ELF-1 (cell line): Measurements from ENCODE around the gene CNKSR1.

Experiments
- DNase-seq: peaks from one replicate; pipeline ENCODE4 v3.0.0-alpha.2; 2016; ENCODE audit warnings: low read depth, low spot score

Gene CNKSR1

GRCh38 chr1:26160527-26161414 is 16.5 kb upstream of the CNKSR1 start:
- DNase-seq: peak; percentile 61

GRCh38 chr1:26161415-26162219 is 15.7 kb upstream of the CNKSR1 start:
- DNase-seq: peak; percentile 73

DNA sequence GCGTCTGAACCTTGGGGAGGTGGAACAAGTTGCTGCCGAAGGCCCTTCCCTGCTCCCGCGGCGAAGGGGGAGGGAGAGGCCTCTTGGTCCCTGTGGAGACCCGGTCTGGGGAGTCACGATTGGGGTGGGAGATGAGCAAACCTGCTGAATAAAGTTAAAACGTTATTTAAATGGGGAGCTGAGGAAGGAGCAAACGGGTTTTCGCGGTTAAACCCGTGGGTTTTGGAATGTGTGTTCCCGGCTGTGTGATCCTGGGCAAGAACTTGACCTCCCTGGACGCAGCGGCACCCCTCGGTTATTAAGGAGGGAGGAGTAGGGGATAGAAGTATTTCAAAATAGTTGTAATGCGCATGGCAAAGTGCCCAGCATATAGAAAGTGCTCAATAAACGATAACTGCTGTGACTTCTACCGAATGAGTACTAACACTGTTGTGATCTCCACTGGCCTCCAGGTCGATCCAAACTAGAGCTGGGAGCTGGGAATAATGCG is 15.0 kb upstream of the CNKSR1 start:
- DNase-seq: peak; percentile 47

DNA sequence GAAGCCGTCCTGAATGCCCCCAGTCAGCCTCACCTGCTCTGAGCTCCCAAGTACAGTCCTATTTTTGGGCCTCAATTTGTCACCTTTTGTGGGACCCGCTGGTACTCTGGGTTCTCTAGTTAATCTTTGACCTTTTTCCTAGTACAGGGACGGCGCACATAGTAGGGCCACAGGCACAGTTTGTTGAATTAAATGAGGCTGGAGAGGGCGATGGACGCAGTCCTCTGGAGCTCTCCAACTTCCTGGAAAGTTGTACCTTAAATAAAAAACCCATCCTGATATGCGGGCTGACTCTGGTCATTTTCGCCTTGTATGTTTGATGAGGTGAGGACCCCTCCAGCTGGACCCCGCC is 13.6 kb upstream of the CNKSR1 start:
- DNase-seq: no peak

DNA sequence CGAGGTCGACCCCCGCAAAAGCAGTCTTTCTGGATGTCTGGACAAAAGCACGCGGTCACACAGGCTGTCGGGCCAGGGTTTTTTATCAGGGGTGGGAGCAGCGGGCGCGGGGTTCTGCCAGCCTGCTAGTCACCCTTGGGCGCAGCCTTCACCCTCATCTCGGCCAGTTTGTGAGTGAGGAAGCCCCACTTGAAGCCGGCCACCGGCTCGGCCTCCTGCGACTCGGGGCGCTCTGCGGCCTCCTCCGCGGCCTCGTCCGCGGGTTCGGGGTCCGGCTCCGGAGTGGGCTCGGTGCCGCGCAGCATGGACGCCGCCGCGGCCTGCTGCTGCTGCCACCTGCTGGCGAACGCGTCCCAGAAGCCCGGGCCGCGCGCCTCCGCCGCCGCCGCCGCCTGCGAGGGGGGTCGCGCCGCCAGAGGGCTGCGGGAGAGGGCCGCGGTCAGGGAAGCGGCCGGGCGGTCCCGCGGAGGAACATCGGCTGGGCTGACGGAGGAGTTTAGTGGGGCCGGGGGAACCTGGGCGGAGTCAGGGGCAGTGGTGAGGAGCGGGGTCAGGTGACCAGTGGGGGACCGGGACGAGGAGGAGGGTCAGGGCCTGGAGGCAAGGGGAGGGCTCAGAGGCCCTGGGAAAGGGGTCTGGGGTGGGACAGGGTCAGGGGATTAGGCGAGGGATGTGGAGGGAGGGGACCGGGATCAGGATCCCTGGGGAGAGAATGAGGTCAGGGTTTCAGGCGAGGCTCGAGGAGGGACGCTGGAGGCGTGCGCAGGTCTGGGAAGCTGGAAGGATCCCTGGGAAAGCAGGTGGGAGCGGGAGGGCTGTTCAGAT is 13.0 kb upstream of the CNKSR1 start:
- DNase-seq: peak; percentile 88

GRCh38 chr1:26164861-26165842 is 12.1 kb upstream of the CNKSR1 start:
- DNase-seq: peak; percentile 78

GRCh38 chr1:26166719-26167281 is 10.5 kb upstream of the CNKSR1 start:
- no peak for DNase-seq

DNA sequence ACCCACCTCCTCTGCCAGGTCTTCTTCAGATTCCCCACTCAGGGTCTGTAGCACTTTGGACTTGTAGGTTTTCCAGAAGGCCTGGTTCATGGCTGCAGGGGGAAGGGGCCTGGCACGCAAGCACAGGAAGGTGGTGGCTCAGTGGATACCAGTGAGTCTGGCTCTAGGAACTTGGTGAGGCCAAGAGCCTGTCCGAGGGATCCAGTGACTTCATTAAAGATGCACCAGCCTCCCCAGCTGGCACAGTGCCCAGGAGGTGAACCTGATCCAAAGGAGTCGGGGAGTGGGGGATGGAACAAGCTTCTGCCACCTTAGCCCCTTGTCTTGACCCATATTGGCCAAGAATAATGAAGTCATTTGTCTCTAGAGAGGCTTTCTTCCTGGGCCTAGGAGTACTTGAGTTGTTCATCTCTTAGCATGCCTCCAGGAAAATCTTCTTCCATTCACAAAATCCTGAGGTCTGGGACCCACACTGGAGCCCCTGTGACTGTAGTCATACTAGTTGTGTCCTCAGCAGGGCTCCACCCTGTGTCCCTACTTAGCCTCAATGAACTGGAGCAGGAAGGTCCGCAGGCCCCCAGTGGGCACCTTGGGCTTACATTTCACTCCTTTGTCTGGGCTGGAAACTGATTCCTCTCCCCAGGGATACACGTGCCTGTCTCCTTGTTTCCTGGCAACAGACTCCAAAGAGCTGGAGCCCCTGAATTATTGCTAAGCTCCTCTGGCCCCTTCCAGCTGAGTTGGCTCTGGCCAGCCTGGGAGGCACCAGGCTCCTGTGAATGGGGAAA is 8.7 kb upstream of the CNKSR1 start, which contains the start of gene C1orf232:
TSS of gene C1orf232 (minus strand) at position 554 of the 788 bp plus-strand sequence. CDS start at position 90, 464 bp downstream.
- DNase-seq: peak; percentile 32

- DNase-seq: no peak
Observed at GRCh38 chr1:26169198-26169554, 8.1 kb upstream of the CNKSR1 start.

GRCh38 chr1:26169669-26170471 is 7.4 kb upstream of the CNKSR1 start, which contains the start of gene ZNF593:
Gene ZNF593, plus strand, starts transcription at chr1:26169908. Its CDS starts 76 bp downstream, at chr1:26169984.
- DNase-seq: peak; percentile 97

DNA sequence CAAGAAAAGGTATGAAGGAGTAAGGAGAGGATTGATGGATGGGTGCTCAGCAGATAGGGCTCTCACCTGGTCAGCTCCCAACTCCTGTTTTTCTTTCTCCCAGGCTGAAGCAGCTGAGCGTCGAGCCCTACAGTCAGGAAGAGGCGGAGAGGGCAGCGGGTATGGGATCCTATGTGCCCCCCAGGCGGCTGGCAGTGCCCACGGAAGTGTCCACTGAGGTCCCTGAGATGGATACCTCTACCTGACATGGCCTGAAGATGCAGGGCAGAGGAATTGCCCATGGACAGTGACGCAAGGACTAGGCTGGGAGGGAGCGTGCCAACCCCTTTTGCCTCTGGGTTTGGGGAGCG is 6.8 kb upstream of the CNKSR1 start:
- no peak for DNase-seq

DNA sequence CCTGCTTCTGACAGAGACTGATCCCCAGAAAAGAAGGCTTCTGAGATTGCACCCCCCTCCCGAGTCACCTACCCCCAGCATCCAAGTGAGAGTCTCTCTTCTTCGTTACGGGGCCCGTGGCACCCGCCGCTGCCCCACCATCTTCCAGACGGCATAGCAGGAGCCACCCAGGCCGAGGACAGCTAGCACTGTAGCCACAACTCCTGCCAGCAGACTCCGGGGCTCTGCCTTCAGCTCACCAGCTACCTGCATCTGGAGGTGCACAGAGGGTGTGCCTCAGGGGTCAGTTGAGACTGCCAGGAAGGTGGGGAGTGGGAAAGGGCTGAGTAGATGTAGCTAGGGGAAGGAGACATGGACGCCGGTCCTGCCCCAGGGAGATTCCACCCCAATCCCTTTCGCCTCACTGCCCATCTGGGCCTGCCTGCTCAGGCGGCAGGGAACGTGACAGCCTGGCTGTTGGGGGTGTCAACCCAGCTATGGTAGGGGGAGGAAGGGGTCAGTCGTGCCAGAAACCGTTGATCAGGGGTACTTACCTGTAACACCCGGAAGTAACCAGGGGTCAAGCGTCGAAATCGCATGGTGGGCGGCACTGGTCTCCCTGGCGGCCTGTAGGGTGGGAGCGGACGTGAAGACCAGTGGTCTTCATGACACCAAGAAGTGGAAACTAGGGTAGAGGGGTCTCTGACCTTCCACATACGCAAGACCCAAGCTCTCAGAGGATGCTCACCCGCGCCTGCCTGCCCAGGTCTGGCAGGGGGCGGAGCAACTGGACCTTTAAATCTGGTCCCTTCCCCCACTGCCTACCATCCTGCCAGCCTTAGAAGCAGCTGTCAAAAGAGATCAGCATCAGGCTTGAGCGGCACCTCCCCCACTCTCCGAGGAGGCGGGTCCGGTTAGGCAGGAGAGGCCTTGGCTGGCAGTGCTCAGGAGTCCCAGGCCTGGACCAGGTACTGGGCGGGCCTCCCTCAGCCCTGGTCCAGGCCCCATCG is 5.9 kb upstream of the CNKSR1 start, which contains the start of gene ZNF593OS:
TSS of gene ZNF593OS (minus strand) at position 749 of the 989 bp plus-strand sequence. CDS start at position 578, 171 bp downstream.
- DNase-seq: peak; percentile 57

- DNase-seq: no peak
Observed at GRCh38 chr1:26175346-26175745, 1.9 kb upstream of the CNKSR1 start.

GRCh38 chr1:26180010-26180506 is 2.8 kb downstream of the CNKSR1 start:
- DNase-seq: no peak

DNA sequence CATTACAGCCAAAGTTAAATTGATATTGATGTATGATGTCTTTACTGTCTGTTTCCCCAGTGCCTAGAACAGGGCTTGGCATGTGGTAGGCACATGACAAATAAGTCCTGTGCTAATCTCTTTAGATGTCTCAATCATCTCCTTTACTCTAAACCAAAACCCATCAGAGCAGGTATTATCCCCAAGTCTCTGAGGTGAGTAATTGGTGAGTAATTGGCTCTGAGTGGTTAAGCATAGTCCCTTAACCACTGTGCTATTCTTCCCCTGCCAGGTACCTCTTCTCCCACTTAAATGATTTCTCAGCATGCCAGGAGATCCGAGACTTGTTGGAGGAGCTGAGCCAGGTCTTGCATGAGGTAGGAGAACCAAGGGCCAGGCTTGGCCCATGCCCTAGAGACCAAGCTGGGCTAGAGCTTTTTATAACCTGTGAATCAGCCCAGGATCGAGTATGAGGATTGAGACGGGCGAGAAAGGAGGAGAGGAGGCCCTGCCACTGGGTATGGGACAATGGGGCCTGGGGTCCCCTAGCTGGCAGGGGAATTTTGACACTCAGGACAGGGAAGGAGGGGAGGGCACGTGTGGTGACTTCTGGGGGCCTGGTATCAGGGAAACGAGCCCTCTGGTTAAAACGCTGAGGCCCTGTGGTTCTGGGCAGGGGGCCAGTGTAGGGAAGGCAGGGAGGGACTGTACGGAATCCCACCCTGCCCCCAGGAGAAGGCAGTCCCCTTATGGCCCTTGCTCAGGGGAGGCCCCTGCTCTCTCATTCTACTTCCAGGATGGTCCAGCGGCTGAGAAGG is 4.5 kb downstream of the CNKSR1 start:
- DNase-seq: no peak

DNA sequence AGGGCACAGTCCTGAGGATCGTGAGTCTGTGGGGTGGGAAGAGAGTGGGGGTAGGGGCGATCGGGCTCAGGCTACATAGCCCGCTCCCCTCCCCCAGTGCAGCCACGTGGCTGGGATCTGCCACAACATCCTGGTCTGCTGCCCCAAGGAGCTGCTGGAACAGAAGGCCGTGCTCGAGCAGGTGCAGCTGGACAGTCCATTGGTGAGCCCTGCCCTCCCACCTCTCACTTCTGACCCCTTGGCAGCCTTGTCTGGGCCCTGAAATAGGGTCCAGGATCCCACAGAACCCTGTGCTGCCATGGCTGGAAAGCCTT is 5.0 kb downstream of the CNKSR1 start:
- no peak for DNase-seq
